Activated CD4-positive, alpha-beta T cell treated with anti-CD3 and anti-CD28 coated beads, Interleukin-2, Interleukin-6, amounts not matched to agents 100 ng/mL and 50 ng/mL, durations not matched to agents 16 hours and 8 hours (primary cell): ENCODE data around the gene RNF223.
"Not testable (repeated sequence)": the region's sequence is repeated elsewhere in the genome, so short reads cannot be mapped to it uniquely, and the experiment has no call there.

Source experiments
- DNase-seq: peaks from one replicate; pipeline ENCODE4 v3.0.0-alpha.2; 2020

RNF223 gene

DNA sequence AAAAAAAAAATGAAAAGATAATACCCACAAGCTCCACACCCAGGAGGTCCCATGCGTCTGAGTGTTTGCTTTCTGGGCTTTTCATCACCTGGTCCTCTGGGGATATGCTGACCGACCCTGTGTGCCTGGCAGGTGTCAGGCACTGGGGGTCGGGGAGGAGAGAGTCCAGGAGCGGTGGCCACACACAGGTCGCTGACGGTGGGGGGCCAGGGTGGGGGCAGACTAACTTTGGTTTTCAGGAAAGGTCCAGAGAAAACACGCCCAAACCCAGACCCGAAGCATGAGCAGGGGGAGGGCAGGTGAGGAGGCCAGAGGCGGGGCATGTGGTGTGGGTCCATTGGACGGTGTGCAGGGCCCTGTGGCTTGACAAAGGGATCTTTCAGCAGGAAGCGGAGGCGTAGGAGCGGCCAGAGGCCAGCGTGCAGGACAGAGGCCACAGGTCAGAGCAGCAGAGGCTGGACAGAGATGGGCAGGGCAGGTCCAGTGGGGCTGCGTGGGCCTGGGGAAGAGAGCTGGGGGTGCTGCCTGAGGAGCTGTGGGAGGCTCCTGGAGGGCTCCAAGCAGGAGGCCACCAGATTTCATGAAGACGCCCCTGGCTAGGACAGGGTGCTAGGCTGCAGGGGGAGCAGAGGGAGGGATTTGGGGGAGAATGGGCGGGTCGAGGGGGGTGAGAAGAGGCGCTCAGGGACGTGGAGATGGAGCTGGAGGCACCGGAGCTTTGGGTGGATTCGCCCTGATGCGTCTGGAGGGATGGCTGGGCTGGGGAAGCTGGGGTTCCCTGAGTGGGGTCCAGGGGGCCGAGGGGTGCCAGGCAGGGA is 15.8 kb downstream of the RNF223 start:
- no peak for DNase-seq

DNA sequence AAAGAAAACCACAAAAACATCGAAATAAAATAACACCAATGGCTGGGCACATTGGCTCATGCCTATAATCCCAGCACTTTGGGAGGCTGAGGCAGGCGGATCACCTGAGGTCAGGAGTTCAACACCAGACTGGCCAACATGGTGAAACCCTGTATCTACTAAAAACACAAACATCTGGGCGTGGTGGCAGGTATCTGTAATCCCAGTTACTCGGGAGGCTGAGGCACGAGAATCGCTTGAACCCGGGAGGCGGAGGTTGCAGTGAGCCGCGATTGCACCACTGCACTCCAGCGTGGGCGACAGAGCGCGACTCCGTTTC is 16.4 kb downstream of the RNF223 start:
- DNase-seq, result not testable (repeated sequence)

DNA sequence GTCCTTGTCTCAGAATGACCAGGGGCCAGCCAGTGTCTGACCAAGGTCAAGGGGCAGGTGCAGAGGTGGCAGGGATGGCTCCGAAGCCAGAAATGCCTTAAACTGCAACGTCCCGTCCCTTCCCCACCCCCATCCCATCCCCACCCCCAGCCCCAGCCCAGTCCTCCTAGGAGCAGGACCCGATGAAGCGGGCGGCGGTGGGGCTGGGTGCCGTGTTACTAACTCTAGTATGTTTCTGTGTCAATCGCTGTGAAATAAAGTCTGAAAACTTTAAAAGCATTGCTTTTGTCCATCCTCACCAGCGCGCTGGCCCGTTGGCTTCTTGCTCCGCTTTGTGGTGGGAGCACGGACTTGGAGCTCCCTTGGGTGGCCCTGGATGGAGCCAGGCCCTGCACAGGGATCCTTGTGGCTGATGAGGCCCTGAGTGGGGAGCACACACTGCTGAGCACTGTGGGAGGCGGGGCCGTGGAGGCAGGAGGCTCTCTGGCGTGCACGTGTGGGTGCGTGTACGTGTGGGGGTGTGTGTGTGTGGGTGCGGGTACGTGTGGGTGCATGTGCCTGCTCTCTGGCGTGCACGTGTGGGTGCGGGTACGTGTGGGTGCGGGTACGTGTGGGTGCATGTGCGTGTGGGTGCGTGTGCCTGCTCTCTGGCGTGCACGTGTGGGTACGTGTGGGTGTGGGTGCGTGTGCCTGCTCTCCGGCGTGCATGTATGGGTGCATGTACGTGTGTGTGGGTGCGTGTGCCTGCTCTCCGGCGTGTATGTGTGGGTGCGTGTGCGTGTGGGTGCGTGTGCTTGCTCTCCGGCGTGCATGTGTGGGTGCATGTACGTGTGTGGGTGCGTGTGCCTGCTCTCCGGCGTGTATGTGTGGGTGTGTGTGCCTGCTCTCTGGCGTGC is 18.0 kb downstream of the RNF223 start:
- no peak for DNase-seq

DNA sequence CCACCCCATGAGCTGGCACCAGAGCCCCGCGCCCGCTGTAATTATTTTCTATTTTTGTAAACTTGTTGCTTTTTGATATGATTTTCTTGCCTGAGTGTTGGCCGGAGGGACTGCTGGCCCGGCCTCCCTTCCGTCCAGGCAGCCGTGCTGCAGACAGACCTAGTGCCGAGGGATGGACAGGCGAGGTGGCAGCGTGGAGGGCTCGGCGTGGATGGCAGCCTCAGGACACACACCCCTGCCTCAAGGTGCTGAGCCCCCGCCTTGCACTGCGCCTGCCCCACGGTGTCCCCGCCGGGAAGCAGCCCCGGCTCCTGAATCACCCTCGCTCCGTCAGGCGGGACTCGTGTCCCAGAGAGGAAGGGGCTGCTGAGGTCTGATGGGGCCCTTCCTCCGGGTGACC is 19.1 kb downstream of the RNF223 start:
- DNase-seq, result no peak

DNA sequence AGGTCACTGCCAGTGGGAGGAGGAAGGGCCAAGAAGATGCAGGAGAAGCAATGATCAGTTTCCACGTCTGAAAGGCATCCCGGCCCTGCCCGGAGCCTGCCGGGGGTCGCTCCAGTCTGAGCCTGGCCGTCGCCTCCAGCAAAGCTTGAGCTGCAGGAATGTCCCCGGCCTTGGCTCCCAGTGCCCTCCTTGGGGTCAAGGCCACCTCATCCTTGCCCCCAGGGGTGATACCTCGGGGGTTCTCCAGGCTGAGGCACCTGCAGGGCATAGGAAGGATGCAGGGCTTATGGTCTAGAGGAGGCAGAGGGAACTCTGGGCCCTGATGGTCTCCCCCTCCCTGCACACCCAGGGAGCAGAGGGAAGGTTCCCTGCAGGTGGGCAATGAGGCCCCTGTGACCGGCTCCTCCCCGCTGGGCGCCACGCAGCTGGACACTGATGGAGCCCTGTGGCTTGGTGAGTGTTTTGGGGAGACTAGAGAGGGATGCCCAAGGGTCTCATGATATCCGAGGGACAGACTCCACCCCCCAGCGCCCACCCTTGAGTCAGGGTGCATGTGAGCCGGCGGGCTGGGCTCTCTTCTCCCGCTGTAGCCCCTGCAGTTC is 19.9 kb downstream of the RNF223 start:
- no peak for DNase-seq

DNA sequence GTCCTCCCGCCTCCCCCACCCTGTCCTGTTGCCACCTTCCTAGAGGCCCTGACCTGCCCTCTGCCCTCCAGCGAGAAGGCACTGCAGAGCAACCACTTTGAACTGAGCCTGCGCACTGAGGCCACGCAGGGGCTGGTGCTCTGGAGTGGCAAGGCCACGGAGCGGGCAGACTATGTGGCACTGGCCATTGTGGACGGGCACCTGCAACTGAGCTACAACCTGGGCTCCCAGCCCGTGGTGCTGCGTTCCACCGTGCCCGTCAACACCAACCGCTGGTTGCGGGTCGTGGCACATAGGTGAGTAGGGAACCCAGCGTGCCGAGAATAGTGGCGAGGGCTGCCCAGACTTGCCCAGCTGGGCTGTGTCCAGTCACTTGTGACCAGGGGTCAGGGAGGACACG is 20.4 kb downstream of the RNF223 start:
- no peak for DNase-seq

DNA sequence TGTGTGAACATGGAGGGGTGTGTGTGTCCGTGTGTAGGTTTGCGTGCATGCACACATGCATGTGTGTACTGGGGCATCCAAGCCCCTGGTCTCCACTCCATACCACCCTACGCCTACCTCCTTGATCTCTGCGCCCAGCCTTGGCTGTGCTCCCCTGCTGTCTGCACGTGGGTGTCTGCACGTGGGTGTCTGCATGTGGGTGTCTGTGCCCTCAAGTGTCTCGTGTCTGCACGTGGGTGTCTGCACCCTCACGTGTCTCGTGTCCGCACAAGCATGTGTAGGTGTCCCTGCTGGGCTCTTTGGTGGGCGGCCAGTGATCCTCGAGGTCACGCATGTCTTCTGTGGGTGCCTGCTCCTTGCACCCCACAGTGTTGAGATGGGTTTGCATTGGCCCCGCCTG is 21.1 kb downstream of the RNF223 start:
- DNase-seq, result no peak

DNA sequence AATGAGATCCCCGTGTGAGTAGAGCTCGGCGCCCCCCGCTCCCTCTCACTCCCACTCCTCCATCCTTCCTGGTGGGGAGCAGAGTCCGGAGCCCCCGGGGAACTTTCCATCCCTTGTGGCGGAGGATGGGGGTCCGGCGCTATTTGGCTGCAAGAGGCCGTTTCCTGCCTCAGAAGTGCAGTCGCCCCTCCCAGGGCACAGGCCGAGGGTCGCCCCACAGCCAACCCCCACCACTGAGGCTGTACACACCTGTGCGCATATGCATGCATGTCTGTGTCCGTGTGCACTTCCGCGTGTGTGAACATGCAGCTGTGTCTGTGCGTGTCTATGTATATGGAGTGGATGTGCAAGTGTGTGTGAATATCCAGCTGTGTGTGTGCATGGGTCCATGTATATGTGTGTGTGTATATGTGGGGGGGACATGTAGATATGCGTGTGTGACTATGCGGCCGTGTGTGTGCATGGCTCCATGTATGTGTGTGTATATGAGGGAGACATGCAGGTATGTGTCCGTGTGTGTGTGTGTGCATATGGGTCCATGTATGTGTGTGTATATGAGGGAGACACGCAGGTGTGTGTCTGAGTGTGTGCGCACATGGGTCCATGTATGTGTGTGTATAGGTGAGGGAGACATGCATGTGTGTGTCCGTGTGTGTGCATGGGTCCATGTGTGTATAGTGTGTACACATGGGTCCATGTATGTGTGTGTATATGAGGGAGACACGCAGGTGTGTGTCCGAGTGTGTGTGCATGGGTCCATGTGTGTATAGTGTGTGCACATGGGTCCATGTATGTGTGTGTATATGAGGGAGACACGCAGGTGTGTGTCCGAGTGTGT is 21.9 kb downstream of the RNF223 start:
- no peak for DNase-seq

DNA sequence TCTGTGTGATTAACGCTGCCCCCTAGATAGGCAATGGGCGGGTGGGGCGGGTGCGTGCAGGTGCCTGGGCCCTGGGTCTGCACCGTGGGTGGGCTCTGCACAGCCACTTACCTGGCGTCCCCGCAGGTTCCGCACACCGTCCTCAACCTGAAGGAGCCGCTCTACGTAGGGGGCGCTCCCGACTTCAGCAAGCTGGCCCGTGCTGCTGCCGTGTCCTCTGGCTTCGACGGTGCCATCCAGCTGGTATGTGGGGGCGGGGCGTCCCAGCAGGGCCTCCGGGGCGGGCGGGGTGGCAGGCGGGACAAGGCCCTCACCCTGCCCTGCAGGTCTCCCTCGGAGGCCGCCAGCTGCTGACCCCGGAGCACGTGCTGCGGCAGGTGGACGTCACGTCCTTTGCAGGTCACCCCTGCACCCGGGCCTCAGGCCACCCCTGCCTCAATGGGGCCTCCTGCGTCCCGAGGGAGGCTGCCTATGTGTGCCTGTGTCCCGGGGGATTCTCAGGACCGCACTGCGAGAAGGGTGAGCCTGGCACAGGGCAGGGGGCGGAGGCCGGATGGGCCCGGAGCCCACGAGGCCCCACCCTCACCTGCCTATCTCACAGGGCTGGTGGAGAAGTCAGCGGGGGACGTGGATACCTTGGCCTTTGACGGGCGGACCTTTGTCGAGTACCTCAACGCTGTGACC is 22.8 kb downstream of the RNF223 start:
- no peak for DNase-seq

DNA sequence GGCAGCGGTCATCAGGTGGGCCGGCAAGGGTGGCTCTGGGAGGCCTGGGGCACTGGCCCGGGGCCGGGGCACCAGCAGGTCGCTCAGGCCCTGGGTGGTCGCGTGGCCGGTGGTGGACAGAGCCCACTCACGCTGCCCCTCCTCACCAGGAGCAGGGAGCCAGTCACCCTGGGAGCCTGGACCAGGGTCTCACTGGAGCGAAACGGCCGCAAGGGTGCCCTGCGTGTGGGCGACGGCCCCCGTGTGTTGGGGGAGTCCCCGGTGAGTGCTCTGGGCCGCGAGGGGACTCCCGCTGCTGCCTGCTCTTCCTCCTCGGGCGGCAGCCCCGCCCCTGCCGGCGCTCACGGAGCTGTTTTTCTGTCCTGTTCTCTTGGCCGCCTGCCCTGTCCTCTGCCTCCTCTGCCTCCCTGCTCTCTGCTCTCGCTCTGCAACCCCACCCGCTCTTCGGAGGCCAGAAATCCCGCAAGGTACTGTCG is 23.5 kb downstream of the RNF223 start:
- DNase-seq, result no peak

DNA sequence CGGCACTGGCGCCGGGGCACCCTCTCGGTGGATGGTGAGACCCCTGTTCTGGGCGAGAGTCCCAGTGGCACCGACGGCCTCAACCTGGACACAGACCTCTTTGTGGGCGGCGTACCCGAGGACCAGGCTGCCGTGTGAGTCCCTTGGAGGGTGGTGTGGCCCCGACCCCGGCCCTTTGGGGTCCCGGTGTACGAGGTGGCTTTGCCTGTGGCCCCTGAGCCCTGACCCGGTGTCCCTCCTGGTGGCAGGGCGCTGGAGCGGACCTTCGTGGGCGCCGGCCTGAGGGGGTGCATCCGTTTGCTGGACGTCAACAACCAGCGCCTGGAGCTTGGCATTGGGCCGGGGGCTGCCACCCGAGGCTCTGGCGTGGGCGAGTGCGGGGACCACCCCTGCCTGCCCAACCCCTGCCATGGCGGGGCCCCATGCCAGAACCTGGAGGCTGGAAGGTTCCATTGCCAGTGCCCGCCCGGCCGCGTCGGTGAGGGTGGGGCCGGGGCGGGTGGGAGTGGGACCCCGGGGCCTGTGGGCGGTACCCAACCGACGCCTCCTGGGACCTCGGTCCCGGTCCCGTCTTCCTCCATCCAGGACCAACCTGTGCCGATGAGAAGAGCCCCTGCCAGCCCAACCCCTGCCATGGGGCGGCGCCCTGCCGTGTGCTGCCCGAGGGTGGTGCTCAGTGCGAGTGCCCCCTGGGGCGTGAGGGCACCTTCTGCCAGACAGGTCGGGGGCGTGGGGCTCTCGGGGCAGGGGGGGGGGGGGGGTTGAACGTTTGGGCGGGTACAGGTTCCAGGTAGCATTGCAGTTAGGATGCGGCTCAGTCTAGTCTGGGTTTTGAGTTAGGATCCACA is 24.6 kb downstream of the RNF223 start:
- DNase-seq, result no peak

DNA sequence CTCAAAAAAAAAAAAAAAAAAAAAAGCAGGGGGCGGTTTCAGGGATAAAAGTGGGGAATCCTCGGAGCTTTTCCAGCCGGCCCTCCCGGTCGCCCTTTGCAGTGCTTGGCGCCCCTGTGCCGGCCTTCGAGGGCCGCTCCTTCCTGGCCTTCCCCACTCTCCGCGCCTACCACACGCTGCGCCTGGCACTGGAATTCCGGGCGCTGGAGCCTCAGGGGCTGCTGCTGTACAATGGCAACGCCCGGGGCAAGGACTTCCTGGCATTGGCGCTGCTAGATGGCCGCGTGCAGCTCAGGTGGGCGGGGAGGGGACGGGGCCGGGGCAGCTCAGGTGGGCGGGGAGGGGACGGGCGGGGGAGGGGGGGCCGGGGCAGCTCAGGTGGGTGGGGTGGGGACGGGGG is 25.3 kb downstream of the RNF223 start:
- DNase-seq, result no peak

DNA sequence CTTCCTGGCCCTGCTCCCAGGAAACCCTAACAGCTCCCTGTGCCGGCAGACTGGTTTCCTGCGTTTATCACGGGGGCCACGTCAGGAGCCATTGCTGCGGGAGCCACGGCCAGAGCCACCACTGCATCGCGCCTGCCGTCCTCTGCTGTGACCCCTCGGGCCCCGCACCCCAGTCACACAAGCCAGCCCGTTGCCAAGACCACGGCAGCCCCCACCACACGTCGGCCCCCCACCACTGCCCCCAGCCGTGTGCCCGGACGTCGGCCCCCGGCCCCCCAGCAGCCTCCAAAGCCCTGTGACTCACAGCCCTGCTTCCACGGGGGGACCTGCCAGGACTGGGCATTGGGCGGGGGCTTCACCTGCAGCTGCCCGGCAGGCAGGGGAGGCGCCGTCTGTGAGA is 26.1 kb downstream of the RNF223 start:
- DNase-seq, result no peak

DNA sequence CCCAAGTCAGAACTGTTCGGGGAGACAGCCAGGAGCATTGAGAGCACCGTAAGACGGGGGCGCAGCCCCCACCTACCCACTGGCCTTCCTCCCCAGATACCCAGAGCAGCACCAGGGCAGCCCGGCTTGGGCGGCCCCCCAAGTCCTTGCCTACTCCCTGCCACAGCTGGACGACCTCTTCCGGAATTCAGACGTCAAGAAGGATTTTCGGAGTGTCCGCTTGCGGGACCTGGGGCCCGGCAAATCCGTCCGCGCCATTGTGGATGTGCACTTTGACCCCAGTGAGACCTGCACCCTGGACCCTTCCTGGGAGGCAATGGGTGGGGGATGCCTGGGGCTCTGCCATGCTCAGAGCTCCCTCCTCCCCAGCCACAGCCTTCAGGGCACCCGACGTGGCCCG is 26.7 kb downstream of the RNF223 start:
- DNase-seq, result no peak

DNA sequence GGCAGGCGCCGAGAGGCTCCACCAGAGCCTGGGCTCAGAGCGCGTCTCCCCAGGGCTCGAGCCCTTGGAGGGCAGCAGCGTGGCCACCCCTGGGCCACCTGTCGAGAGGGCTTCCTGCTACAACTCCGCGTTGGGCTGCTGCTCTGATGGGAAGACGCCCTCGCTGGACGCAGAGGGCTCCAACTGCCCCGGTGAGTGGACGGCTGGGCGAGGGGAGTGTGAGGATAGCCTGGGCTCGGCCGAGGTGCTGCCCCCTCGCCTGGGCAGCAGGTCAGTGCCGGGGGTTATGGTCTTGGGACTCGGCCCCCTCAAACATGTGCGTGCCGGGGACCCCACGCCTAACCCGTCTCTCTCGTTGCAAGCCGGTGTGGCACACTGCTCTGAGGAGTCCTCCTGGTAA is 27.3 kb downstream of the RNF223 start:
- DNase-seq, result no peak

DNA sequence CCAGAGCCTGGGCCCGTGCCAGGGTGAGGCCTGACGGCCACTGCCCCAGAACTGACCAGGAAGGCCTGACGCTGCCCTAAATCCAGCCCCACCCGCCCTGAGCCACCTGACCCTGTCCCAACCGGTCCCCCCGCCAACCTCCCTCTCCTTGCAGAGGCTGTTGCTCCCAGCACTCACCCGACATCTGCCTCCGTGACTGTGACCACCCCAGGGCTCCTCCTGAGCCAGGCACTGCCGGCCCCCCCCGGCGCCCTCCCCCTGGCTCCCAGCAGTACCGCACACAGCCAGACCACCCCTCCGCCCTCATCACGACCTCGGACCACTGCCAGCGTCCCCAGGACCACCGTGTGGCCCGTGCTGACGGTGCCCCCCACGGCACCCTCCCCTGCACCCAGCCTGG is 27.9 kb downstream of the RNF223 start:
- no peak for DNase-seq

DNA sequence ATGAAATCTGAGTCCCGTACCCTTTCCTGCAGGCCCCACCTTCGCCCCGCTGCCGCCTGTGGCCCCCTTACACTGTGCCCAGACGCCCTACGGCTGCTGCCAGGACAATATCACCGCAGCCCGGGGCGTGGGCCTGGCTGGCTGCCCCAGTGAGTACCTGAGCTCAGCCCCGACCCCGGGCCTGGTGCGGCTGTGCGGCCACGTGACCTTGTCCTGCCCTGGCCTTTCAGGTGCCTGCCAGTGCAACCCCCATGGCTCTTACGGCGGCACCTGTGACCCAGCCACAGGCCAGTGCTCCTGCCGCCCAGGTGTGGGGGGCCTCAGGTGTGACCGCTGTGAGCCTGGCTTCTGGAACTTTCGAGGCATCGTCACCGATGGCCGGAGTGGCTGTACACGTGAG is 29.0 kb downstream of the RNF223 start:
- no peak for DNase-seq

DNA sequence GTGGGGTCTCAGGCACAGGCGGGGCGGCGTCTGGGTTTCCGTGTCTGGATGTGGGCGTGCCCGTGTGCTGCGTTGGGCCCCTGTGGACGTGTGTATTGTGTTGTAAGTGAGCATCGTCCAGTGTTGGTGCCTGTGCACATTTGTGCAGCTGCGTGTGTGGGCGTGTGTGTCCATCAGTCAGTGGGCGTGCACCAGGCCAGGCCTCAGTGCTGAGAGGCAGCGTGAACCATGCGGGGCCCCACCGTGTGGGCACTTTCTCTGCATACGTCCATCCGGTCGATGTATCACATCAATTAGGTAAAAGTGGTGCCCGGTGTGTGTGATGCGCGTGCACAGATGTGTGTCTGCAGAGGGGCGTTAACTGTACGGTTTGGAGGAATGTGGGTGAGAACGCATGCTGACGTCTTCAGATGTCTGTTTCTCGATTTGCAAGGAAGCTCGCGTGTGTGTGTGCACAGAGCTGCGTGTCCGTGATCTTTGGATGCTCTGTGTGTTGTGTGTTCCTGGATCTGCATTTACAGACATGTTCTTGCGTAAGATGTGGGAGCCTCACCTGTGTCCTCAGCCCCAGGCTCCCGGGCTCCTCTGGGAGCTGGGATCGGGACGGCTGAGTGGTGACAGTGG is 29.5 kb downstream of the RNF223 start:
- no peak for DNase-seq

DNA sequence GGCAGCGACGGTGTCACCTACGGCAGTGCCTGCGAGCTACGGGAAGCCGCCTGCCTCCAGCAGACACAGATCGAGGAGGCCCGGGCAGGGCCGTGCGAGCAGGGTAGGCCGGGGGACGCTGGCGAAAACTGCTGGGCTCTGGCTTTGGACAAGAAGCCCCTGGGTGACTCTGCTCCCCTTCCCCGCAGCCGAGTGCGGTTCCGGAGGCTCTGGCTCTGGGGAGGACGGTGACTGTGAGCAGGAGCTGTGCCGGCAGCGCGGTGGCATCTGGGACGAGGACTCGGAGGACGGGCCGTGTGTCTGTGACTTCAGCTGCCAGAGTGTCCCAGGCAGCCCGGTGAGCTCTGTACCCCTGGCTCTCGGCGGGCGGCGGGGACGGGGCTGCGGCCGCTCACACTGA is 30.2 kb downstream of the RNF223 start:
- no peak for DNase-seq

DNA sequence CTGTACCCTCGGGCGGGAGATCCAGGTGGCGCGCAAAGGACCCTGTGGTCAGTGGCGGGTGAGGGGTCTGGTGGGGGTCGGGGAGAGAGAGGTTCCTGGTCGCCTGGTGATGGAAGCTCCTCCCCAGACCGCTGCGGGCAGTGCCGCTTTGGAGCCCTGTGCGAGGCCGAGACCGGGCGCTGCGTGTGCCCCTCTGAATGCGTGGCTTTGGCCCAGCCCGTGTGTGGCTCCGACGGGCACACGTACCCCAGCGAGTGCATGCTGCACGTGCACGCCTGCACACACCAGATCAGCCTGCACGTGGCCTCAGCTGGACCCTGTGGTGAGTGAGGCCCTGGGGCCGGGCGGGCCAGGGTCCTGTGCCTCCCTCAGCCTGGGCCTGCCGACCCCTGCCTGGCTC is 30.7 kb downstream of the RNF223 start:
- no peak for DNase-seq

DNA sequence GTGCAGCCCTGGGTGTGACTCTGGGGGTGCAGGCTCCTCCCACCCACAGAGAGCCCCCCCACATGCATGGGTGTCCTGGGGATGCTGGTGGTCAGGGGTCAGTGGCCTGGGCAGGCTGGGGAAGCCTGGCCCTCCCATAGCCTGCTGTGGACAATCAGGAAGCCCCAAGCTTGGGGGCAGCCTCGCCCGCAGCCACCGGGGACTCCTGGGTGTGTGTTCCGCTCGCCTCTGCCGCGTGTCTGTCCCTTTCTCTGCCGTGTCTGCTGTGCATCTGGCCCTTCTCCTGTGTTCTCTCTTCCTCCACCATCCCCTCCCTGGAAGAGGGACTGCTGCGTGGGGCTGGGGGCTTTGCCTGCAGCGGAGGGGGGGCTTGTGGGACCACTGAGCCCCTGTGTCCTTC is 31.3 kb downstream of the RNF223 start:
- DNase-seq, result no peak
